CD4-positive, alpha-beta memory T cell (primary cell): ENCODE data around the gene TRAPPC6A. TPM values are rescaled to one million over a fixed set of nuclear protein-coding genes. Genes with fewer than 3 reads are reported as not detected.
A peak's percentile ranks its signal among the peaks of the same experiment; 100 is the strongest.

Experiments
- CTCF ChIA-PET: fragments of 350-600 bp; sonication (Branson Sonifier 250); formaldehyde crosslinking; loops from one replicate; lab custom pipeline; 2021; ENCODE audit warnings: inconsistent platforms; ENCODE audit not compliant: partially characterized antibody; lab: Charles Lee
- POLR2A ChIA-PET: fragments of 350-600 bp; sonication (Branson Sonifier 250); formaldehyde crosslinking; loops from one replicate; lab custom pipeline; 2021; ENCODE audit not compliant: partially characterized antibody; lab: Charles Lee
- DNase-seq, 5 donors: peaks; one replicate each; pipeline versions ENCODE4 v3.0.0 to v3.0.0-alpha.2; 2020 to 2022; ENCODE audit warnings: mixed read lengths in 1 of 5
- H3K27ac ChIP-seq: one replicate; pipeline ENCODE4 v1.7.0; 2013; ENCODE audit warnings: low read depth, low read length
- H3K27me3 ChIP-seq: 2 replicates; pipeline ENCODE4 v1.7.0; 2013; ENCODE audit warnings: mild to moderate bottlenecking, low read length, moderate library complexity; ENCODE audit not compliant: insufficient read depth
- H3K36me3 ChIP-seq: 2 replicates; pipeline ENCODE4 v1.7.0; 2013; ENCODE audit warnings: mild to moderate bottlenecking, low read length, moderate library complexity; ENCODE audit not compliant: insufficient read depth
- H3K4me1 ChIP-seq: 2 replicates; pipeline ENCODE4 v1.7.0; 2013; ENCODE audit warnings: mild to moderate bottlenecking, low read length, moderate library complexity; ENCODE audit not compliant: insufficient read depth
- H3K4me3 ChIP-seq, 2 donors: one replicate each; pipeline ENCODE4 v1.7.0; 2013; ENCODE audit warnings: low read length in 2 of 2, mild to moderate bottlenecking in 1 of 2
- H3K9me3 ChIP-seq, 2 donors: one replicate each; pipeline ENCODE4 v1.7.0; 2013; ENCODE audit warnings: low read length in 2 of 2, control low read depth in 1 of 2; ENCODE audit not compliant: control insufficient read depth in 1 of 2
- H3K27ac Mint-ChIP-seq, 7 donors: one replicate each; pipeline ENCODE4 v1.8.0; 2020 to 2021; ENCODE audit warnings: mixed read lengths in 7 of 7, mild to moderate bottlenecking in 6 of 7, inconsistent platforms in 3 of 7, moderate library complexity in 3 of 7
- H3K27me3 Mint-ChIP-seq, 2 donors: one replicate each; pipeline ENCODE4 v1.8.0; 2020 to 2021; ENCODE audit warnings: mixed read lengths in 2 of 2
- H3K36me3 Mint-ChIP-seq, 2 donors: one replicate each; pipeline ENCODE4 v1.8.0; 2020 to 2021; ENCODE audit warnings: mixed read lengths in 2 of 2, inconsistent platforms in 1 of 2, mild to moderate bottlenecking in 1 of 2
- H3K4me1 Mint-ChIP-seq, 4 donors: one replicate each; pipeline ENCODE4 v1.8.0; 2020 to 2021; ENCODE audit warnings: mixed read lengths in 4 of 4, mild to moderate bottlenecking in 1 of 4
- H3K4me3 Mint-ChIP-seq, 8 donors: one replicate each; pipeline ENCODE4 v1.8.0; 2020 to 2021; ENCODE audit warnings: mixed read lengths in 8 of 8, mild to moderate bottlenecking in 7 of 8, moderate library complexity in 6 of 8, inconsistent platforms in 3 of 8
- H3K9me3 Mint-ChIP-seq, 8 donors: one replicate each; pipeline ENCODE4 v1.8.0; 2020 to 2021; ENCODE audit warnings: mixed read lengths in 8 of 8, mild to moderate bottlenecking in 5 of 8, inconsistent platforms in 3 of 8, moderate library complexity in 1 of 8
- intact Hi-C: fragments of 100-400 bp; cut with micrococcal nuclease; formaldehyde crosslinking; loops from one replicate; pipeline ENCODE4 v1.15.1; 2023
- polyA plus RNA-seq, 2 donors: library from polyadenylated mRNA; unstranded; fragments of 300-500 nt; fragmentation: Illumina TruSeq; gene quantifications; one replicate each; pipeline ENCODE4 v1.2.3, GENCODE V29; 2021
- total RNA-seq, 2 experiments: library from RNA; stranded (reverse); gene quantifications; one replicate each; pipeline ENCODE4 v1.2.3, GENCODE V29; 2021

Gene TRAPPC6A
- total and polyA plus RNA-seq, 4 experiments from 2014 or later = 49.1 to 246 (median 106) TPM

DNA sequence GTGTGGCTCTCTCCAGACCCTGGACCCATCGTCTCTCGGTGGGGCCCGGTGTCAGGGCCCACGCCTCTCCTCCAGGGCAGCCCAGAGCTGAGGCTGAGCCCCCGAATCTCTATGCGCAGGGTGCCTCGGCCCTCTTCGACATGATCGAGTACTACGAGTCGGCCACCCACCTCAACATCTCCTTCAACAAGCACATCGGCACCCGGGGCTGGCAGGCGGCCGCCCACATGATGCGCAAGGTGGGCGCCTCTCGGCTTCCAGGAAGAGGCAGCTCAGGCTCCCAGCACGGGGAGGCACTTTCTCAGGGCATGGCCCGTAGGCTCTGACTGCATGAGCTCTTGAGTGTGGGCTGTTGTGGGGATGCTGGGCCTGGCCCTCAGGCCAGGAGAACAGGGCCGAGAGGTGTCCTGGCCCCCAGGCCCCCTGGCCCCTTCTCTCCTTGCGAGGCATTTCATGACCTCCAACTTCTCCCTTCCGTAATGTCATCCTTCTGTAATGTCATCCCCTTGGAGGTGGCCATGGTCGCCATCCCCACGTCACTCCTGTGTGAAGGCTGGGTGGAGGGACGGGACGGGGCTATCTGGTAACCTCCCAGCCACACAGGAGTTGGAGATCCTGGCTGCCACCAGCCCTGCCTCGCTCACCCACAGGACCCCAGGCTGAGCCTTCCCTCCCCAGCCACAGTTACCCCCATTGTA, 36.7 kb downstream of the TRAPPC6A start:
- no peaks in the 10 kb centered on the region for H3K27me3 Mint-ChIP-seq
- Histone ChIP-seq H3K9me3 (no peaks in the 10 kb centered on the region), H3K36me3 (peaks cover 12% of the 10 kb centered on the region), H3K27ac (no peak overlapping the region), H3K4me3 (no peak overlapping the region), H3K27me3 (no peaks in the 10 kb centered on the region), H3K4me1 (no peaks in the 10 kb centered on the region)
- DNase-seq = peak in 1 of 5 donors; percentile 15
- no peak overlapping the region for H3K4me3 Mint-ChIP-seq
- POLR2A ChIA-PET = no interaction called here
- peak overlapping the region in 1 of 7 donors; percentile 57 for H3K27ac Mint-ChIP-seq
- H3K9me3 Mint-ChIP-seq = no peaks in the 10 kb centered on the region
- CTCF ChIA-PET = interaction anchor here (1.4 kb wide), 1 partner anchor 16 kb away, joined by 3 read pairs; no protein-coding TSS in a partner anchor
- peaks cover 0 to 8% (median 4%) of the 10 kb centered on the region in 4 donors for H3K4me1 Mint-ChIP-seq
- H3K36me3 Mint-ChIP-seq = peaks cover 7 to 13% of the 10 kb centered on the region in 2 donors
- intact Hi-C loops = no loop called here

DNA sequence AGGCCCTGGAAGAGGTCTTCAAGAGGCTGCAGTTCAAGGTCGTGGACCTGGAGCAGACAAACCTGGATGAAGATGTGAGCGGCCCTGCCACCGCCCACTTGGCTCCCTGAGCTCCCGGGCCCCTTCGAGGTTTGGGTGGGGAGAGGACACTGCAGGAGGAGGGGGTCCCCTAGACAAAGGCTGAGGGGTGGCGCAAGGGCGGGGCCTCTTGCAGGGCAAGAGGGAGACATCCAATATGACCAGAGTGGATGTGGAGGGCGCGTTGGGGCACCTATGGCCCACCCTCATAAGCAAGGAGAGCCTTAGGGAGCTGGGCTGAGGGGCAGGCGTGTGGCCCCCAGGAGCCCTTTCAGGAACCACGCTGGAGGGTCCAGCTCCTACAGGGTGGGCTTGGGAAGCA, 37.5 kb downstream of the TRAPPC6A start:
- peak overlapping the region in 1 of 7 donors; percentile 55 for H3K27ac Mint-ChIP-seq
- H3K4me3 Mint-ChIP-seq = no peak overlapping the region
- no peaks in the 10 kb centered on the region for H3K9me3 Mint-ChIP-seq
- no peak overlapping the region for H3K27ac ChIP-seq
- peaks cover 0 to 8% (median 4%) of the 10 kb centered on the region in 4 donors for H3K4me1 Mint-ChIP-seq
- peaks cover 7 to 13% of the 10 kb centered on the region in 2 donors for H3K36me3 Mint-ChIP-seq
- no peaks in the 10 kb centered on the region for H3K27me3 Mint-ChIP-seq
- ChIA-PET CTCF (interaction anchor here (1.4 kb wide), 1 partner anchor 15 kb away, joined by 3 read pairs; no protein-coding TSS in a partner anchor), POLR2A (no interaction called here)
- no peaks in the 10 kb centered on the region for H3K9me3 ChIP-seq
- H3K4me1 ChIP-seq = no peaks in the 10 kb centered on the region
- H3K27me3 ChIP-seq = no peaks in the 10 kb centered on the region
- intact Hi-C loops = no loop called here
- no peak for DNase-seq
- H3K4me3 ChIP-seq = no peak overlapping the region
- peaks cover 12% of the 10 kb centered on the region for H3K36me3 ChIP-seq

DNA sequence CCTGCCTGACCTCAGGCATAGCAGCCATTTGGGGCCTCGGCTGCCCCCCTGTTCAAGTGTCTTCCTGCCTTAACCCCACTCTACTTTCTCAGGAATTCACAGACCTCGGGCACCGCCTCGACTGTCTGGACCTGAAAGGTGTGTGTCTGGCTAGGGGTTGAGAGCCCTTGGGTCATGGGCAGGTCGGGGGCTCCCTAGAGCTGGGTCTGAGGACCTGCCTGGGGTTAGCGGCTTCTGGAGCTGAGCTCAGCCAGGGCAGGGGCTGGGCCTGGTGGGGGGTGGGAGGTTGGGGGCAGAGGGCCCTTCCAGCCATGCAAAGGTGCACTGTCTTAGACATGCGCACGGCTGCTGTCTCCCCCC, 37.9 kb downstream of the TRAPPC6A start:
- Histone ChIP-seq H3K27me3 (no peaks in the 10 kb centered on the region), H3K9me3 (no peaks in the 10 kb centered on the region), H3K4me1 (no peaks in the 10 kb centered on the region), H3K36me3 (peaks cover 12% of the 10 kb centered on the region), H3K4me3 (no peak overlapping the region), H3K27ac (no peak overlapping the region)
- H3K9me3 Mint-ChIP-seq = no peaks in the 10 kb centered on the region
- H3K4me1 Mint-ChIP-seq = peaks cover 0 to 8% (median 4%) of the 10 kb centered on the region in 4 donors
- ChIA-PET POLR2A (no interaction called here), CTCF (interaction anchor here (1.4 kb wide), 1 partner anchor 15 kb away, joined by 3 read pairs; no protein-coding TSS in a partner anchor)
- no peak overlapping the region for H3K27ac Mint-ChIP-seq
- H3K4me3 Mint-ChIP-seq = no peak overlapping the region
- H3K27me3 Mint-ChIP-seq = no peaks in the 10 kb centered on the region
- peak in 1 of 5 donors; percentile 27 for DNase-seq
- peaks cover 7 to 13% of the 10 kb centered on the region in 2 donors for H3K36me3 Mint-ChIP-seq
- intact Hi-C loops = no loop called here

DNA sequence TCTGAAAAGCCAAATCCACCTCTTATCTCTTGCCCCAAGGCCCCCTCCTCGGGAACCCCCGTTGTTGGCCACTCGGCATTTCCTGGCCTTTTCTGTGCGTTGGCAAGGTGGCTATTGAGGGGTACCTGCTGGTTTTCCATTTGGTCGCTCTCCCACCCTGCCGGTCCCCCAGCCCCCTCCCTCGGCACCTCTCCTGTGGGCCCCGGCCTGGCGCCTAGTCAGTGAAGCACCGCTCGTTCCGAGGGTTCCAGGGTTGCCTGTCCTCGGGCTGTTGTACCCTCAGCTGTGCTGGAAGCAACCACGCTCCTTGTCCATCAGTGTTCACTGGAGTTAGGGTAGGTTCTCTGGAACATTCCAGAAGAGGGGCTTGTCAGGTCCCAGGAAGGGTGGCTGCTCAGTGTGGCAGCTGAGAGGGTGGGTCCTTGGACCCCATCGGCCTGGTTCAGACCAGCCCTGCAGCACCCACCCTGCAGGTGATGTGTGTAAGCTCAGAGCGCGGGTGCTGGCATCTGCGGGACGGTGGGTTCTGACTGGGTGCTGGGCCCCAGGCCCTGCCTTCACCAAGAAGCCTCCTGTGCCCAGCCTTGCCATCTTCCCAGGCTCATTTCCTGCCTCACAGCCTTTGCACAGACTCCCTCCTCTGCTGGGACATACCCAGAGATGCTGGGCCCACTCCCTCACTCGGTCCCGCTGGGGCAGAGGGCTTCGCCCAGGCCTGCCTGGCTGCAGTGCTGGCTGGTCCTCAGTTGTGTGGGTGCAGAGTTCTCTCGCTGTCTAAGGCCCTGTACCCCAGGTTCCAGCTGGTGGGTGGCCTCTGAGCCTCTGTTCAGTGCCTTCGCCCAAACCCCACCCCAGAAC, 38.5 kb downstream of the TRAPPC6A start:
- Mint-ChIP-seq H3K9me3 (no peaks in the 10 kb centered on the region), H3K4me3 (no peak overlapping the region), H3K4me1 (peaks cover 0 to 8% (median 4%) of the 10 kb centered on the region in 4 donors), H3K36me3 (peaks cover 7 to 13% of the 10 kb centered on the region in 2 donors), H3K27me3 (no peaks in the 10 kb centered on the region), H3K27ac (no peak overlapping the region)
- POLR2A ChIA-PET = no interaction called here
- CTCF ChIA-PET = no interaction called here
- intact Hi-C loops = no loop called here
- Histone ChIP-seq H3K4me3 (no peak overlapping the region), H3K27me3 (no peaks in the 10 kb centered on the region), H3K36me3 (peaks cover 12% of the 10 kb centered on the region), H3K27ac (no peak overlapping the region), H3K4me1 (no peaks in the 10 kb centered on the region), H3K9me3 (no peaks in the 10 kb centered on the region)
- DNase-seq = peak in 1 of 5 donors; percentile 20

DNA sequence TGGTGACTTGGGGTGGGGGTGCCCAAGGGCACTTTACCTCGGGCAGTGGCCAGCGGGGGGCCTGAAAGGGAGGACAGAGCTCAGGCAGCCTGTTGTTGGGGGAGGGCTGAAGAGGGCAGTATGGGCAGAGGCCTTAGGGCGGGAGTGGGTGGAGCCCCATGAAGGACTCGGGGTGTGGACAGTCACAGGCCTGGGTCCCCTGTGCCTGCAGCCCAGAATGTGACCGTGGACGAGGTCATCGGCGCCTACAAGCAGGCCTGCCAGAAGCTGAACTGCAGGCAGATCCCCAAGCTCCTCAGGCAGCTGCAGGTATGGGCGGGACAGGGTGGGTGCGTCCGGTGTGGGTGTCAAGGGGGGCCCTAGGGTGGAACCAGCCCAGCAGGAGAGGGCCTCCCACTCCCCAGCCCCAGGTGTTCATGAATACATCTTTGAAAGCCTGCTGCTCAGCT, 39.7 kb downstream of the TRAPPC6A start:
- intact Hi-C loops = no loop called here
- Mint-ChIP-seq H3K27me3 (no peaks in the 10 kb centered on the region), H3K4me1 (peaks cover 0 to 8% (median 4%) of the 10 kb centered on the region in 4 donors), H3K27ac (peak overlapping the region in 2 of 7 donors; percentile 14 to 50), H3K4me3 (no peak overlapping the region), H3K36me3 (peaks cover 7 to 13% of the 10 kb centered on the region in 2 donors), H3K9me3 (no peaks in the 10 kb centered on the region)
- Histone ChIP-seq H3K4me1 (no peaks in the 10 kb centered on the region), H3K27me3 (no peaks in the 10 kb centered on the region), H3K4me3 (no peak overlapping the region), H3K27ac (no peak overlapping the region), H3K9me3 (no peaks in the 10 kb centered on the region), H3K36me3 (peaks cover 12% of the 10 kb centered on the region)
- ChIA-PET CTCF (no interaction called here), POLR2A (no interaction called here)
- peak in 1 of 5 donors; percentile 2 for DNase-seq

DNA sequence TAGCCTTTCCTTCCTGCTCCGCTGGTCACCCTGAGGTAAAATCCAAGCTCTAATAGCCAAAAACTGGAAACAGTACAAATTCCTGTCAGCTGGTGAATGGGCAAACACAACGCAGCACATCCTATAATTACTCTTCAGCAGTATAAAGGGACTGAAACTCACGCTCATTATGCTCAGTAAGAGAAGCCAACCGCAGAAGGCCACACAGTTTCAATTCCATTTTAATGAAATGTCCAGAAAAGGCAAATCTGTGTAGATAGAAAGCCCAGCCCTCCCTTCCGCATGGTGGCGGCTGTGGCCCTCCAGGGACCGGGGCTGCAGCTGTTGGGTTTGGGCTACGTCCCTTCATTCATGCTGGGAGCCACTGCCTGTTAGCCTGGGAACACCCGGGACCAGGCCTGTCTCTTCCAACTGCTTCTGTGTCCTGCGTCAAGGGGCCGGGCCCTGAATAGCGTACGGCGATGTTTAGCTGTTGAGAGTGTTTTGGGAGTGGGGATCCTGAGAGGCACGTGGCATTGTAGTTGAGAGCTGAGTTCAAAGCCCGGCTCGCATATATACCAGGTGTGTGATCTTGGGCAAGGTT, 40.8 kb downstream of the TRAPPC6A start:
- no peaks in the 10 kb centered on the region for H3K9me3 ChIP-seq
- CTCF ChIA-PET = interaction anchor here (2.2 kb wide), 1 partner anchor 12 kb away, joined by 9 read pairs; no protein-coding TSS in a partner anchor
- H3K27ac ChIP-seq = no peak overlapping the region
- no peaks in the 10 kb centered on the region for H3K27me3 ChIP-seq
- POLR2A ChIA-PET = no interaction called here
- no peak overlapping the region for H3K4me3 Mint-ChIP-seq
- H3K4me1 Mint-ChIP-seq = peaks cover 0 to 5% (median 4%) of the 10 kb centered on the region in 4 donors
- H3K36me3 ChIP-seq = peaks cover 3% of the 10 kb centered on the region
- intact Hi-C loops = no loop called here
- H3K4me1 ChIP-seq = no peaks in the 10 kb centered on the region
- H3K27me3 Mint-ChIP-seq = no peaks in the 10 kb centered on the region
- DNase-seq = peak in 1 of 5 donors; percentile 4
- peak overlapping the region in 2 of 7 donors; percentile 66 to 78 for H3K27ac Mint-ChIP-seq
- no peaks in the 10 kb centered on the region for H3K9me3 Mint-ChIP-seq
- H3K4me3 ChIP-seq = no peak overlapping the region
- peaks cover 0 to 5% of the 10 kb centered on the region in 2 donors for H3K36me3 Mint-ChIP-seq
